GM19372 (cell line): ENCODE results near the gene CARD14.
"Not testable (repeated sequence)": the region's sequence is repeated elsewhere in the genome, so short reads cannot be mapped to it uniquely, and the experiment has no call there.

Experiments
- ATAC-seq: cut with Tn5 transposase; IDR thresholded peaks from one replicate; pipeline ENCODE4 v1.9.1; 2021; ENCODE audit warnings: mild to moderate bottlenecking, low read depth, moderate library complexity; ENCODE audit not compliant: unreplicated experiment

CARD14 gene

GRCh38 chr17:80247561-80247960 lies 77.7 kb downstream of the CARD14 start:
- no peak for ATAC-seq

GRCh38 chr17:80248001-80248893 lies 78.4 kb downstream of the CARD14 start:
- ATAC-seq = no peak

- no peak for ATAC-seq
Measured at GRCh38 chr17:80248894-80249710, 79.3 kb downstream of the CARD14 start.

- no peak for ATAC-seq
Measured at GRCh38 chr17:80251966-80252365, 82.1 kb downstream of the CARD14 start.

GRCh38 chr17:80252871-80253270 lies 83.0 kb downstream of the CARD14 start:
- ATAC-seq = no peak

GRCh38 chr17:80253631-80254395 lies 84.0 kb downstream of the CARD14 start:
- no peak for ATAC-seq

- no peak for ATAC-seq
Measured at GRCh38 chr17:80254396-80255251, 84.8 kb downstream of the CARD14 start.

- ATAC-seq = no peak
Measured at GRCh38 chr17:80256034-80256350, 86.2 kb downstream of the CARD14 start.

- no peak for ATAC-seq
Measured at GRCh38 chr17:80257716-80258213, 87.9 kb downstream of the CARD14 start.

- ATAC-seq = not testable (repeated sequence)
Measured at GRCh38 chr17:80258296-80258695, 88.5 kb downstream of the CARD14 start.
